AG10803 (cell line): ENCODE data around the gene MTUS2.

Source experiments
- DNase-seq: peaks from one replicate; pipeline ENCODE4 v3.0.0; 2010; ENCODE audit warnings: low read depth
- H3K4me3 ChIP-seq: 2 replicates; pipeline ENCODE4 v1.5.1; 2011; ENCODE audit warnings: mild to moderate bottlenecking, low read length, control low read depth
- CTCF ChIP-seq: conservative IDR thresholded peaks from 2 replicates; pipeline ENCODE4 v1.5.1; 2011; ENCODE audit warnings: mild to moderate bottlenecking, low read length, control low read depth, inconsistent platforms

The MTUS2 gene

GRCh38 chr13:29028868-29029267 is 208.7 kb downstream of the MTUS2 start:
- no peak overlapping the region for H3K4me3 ChIP-seq
- TF ChIP-seq CTCF: no peak
- DNase-seq: no peak

- no peak overlapping the region for H3K4me3 ChIP-seq
- DNase-seq: no peak
- TF ChIP-seq CTCF: no peak
These were observed 218.6 kb downstream of the MTUS2 start for GRCh38 chr13:29038700-29039099.

- H3K4me3 ChIP-seq: no peak overlapping the region
- TF ChIP-seq CTCF: no peak
- no peak for DNase-seq
These were observed 219.1 kb downstream of the MTUS2 start for GRCh38 chr13:29039212-29039611.

- DNase-seq: no peak
- TF ChIP-seq CTCF: no peak
- H3K4me3 ChIP-seq: no peak overlapping the region
These were observed 226.4 kb downstream of the MTUS2 start for GRCh38 chr13:29046588-29046987.

- TF ChIP-seq CTCF: no peak
- DNase-seq: no peak
- no peak overlapping the region for H3K4me3 ChIP-seq
These were observed 229.4 kb downstream of the MTUS2 start for GRCh38 chr13:29049524-29049923.

GRCh38 chr13:29050719-29051118 is 230.6 kb downstream of the MTUS2 start:
- no peak for DNase-seq
- no peak for TF ChIP-seq CTCF
- H3K4me3 ChIP-seq: no peak overlapping the region

GRCh38 chr13:29059800-29060199 is 239.7 kb downstream of the MTUS2 start:
- no peak for TF ChIP-seq CTCF
- H3K4me3 ChIP-seq: no peak overlapping the region
- DNase-seq: no peak
